ENCODE data around the gene FZD4.
"Not testable (repeated sequence)": the region's sequence is repeated elsewhere in the genome, so short reads cannot be mapped to it uniquely, and the experiment has no call there.

DNA sequence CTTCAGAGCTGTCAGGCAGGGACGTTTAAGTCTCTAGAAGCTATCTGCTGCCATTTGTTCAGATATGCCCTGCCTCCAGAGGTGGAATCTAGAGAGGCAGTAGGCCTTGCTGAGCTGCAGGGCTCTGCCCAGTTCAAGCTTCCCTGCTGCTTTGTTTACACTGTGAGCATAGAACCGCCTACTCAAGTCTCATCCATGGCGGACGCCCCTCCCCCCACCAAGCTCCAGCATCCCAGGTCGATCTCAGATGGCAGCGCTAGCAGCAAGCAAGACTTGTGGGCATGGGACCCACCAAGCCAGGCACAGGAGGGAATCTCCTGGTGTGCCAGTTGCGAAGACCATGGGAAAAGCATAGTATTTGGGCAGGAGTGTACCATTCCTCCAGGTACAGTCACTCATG lies 12.4 kb upstream of the FZD4 start:
- not testable (repeated sequence) for TF ChIP-seq EZH2 (IDR thresholded peaks at IDR 0.05; ENCODE audit: borderline replicate concordance); EZH2phosphoT487 (IDR thresholded peaks at IDR 0.05; ENCODE audit: low read depth, severe bottlenecking, unreplicated experiment)
- TF ChIP-seq, protein P1, sequence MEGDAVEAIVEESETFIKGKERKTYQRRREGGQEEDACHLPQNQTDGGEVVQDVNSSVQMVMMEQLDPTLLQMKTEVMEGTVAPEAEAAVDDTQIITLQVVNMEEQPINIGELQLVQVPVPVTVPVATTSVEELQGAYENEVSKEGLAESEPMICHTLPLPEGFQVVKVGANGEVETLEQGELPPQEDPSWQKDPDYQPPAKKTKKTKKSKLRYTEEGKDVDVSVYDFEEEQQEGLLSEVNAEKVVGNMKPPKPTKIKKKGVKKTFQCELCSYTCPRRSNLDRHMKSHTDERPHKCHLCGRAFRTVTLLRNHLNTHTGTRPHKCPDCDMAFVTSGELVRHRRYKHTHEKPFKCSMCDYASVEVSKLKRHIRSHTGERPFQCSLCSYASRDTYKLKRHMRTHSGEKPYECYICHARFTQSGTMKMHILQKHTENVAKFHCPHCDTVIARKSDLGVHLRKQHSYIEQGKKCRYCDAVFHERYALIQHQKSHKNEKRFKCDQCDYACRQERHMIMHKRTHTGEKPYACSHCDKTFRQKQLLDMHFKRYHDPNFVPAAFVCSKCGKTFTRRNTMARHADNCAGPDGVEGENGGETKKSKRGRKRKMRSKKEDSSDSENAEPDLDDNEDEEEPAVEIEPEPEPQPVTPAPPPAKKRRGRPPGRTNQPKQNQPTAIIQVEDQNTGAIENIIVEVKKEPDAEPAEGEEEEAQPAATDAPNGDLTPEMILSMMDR (IDR thresholded peaks at IDR 0.05; ENCODE audit: poor library complexity): not testable (repeated sequence)
